Panc1 (cell line): Measurements from ENCODE around the gene SNX9. TPM values are rescaled to one million over a fixed set of nuclear protein-coding genes. Genes with fewer than 3 reads are reported as not detected.

Experiments used
- ATAC-seq: fragments of 200-7000 bp; cut with Tn5 transposase; 2 replicates; pipeline ENCODE4 v1.9.1; 2020; ENCODE audit warnings: mild to moderate bottlenecking, moderate library complexity
- BruUV-seq: library from RNA; stranded (reverse); fragments of 400-500 nt; replicated peaks from 2 replicates; lab custom pipeline; 2021; lab: Mats Ljungman, UMichigan
- CTCF ChIA-PET: fragments of 300-600 bp; sonication (Branson Sonifier 250); formaldehyde crosslinking; loops from one replicate; lab custom pipeline; 2022; ENCODE audit warnings: antibody characterized with exemption; lab: Charles Lee
- POLR2A ChIA-PET: fragments of 300-600 bp; sonication (Branson Sonifier 250); formaldehyde crosslinking; loops from one replicate; lab custom pipeline; 2022; ENCODE audit warnings: antibody characterized with exemption; lab: Charles Lee
- DNase-seq: peaks from one replicate; pipeline ENCODE4 v3.0.0-alpha.2; 2010; ENCODE audit warnings: low read depth, low spot score
- H3K27ac ChIP-seq: 2 replicates; pipeline ENCODE4 v1.5.1; 2011; ENCODE audit warnings: mild to moderate bottlenecking, low read length, inconsistent platforms
- H3K27me3 ChIP-seq: fragments of 200-500 bp; sonication (Bioruptor generic); 2 replicates; pipeline ENCODE4 v1.6.0; 2014; ENCODE audit warnings: low read length, inconsistent platforms; ENCODE audit not compliant: control insufficient read depth, insufficient read depth
- H3K36me3 ChIP-seq: fragments of 200-500 bp; sonication (Bioruptor generic); 2 replicates; pipeline ENCODE4 v1.5.1; 2014; ENCODE audit warnings: inconsistent platforms, mild to moderate bottlenecking, low read length, moderate library complexity; ENCODE audit not compliant: control insufficient read depth, insufficient read depth
- H3K4me1 ChIP-seq: 2 replicates; pipeline ENCODE4 v1.5.1; 2011; ENCODE audit warnings: inconsistent platforms, mild to moderate bottlenecking, low read length, moderate library complexity; ENCODE audit not compliant: control insufficient read depth, insufficient read depth
- H3K4me3 ChIP-seq, 2 experiments: 2 replicates each; pipeline ENCODE4 v1.5.1; 2011 to 2012; ENCODE audit warnings: low read depth in 2 of 2, low read length in 2 of 2, mild to moderate bottlenecking in 2 of 2, inconsistent platforms in 1 of 2, moderate library complexity in 1 of 2
- H3K9me3 ChIP-seq: fragments of 200-500 bp; sonication (Bioruptor generic); 2 replicates; pipeline ENCODE4 v1.5.1; 2014; ENCODE audit warnings: low read depth, mild to moderate bottlenecking, inconsistent platforms, low read length, moderate library complexity; ENCODE audit not compliant: control insufficient read depth, insufficient read depth
- POLR2AphosphoS5 ChIP-seq: IDR thresholded peaks from 2 replicates; pipeline ENCODE4 v1.6.1; 2012; ENCODE audit warnings: mild to moderate bottlenecking, low read depth, low read length, moderate library complexity
- REST ChIP-seq, 2 experiments: IDR thresholded peaks; 2 replicates each; pipeline ENCODE4 v1.6.1; 2011 to 2012; ENCODE audit warnings: low read depth in 2 of 2, control low read depth in 1 of 2, low read length in 1 of 2, mild to moderate bottlenecking in 1 of 2, moderate library complexity in 1 of 2; ENCODE audit not compliant: insufficient read depth in 1 of 2
- SIN3A ChIP-seq: IDR thresholded peaks from 2 replicates; pipeline ENCODE4 v1.6.1; 2012; ENCODE audit warnings: low read depth, mild to moderate bottlenecking, low read length, moderate library complexity, borderline replicate concordance; ENCODE audit not compliant: insufficient read depth
- in situ Hi-C: cut with HindIII; loops from 2 replicates; pipeline ENCODE4 v1.10.0; 2016; ENCODE audit warnings: low sequenced_read_pairs, low pct_unique_long_range_greater_than_20kb
- intact Hi-C: fragments of 100-400 bp; cut with micrococcal nuclease; formaldehyde crosslinking; loops from one replicate; pipeline ENCODE4 v1.10.0; 2022; ENCODE audit not compliant: unreplicated experiment
- total RNA-seq: library from RNA; stranded (reverse); gene quantifications from one replicate; pipeline ENCODE4 v1.2.1, GENCODE V29; 2021; ENCODE audit not compliant: unreplicated experiment
- TF ChIP-seq, protein P1 (sequence below): fragments of 450-650 bp; IDR thresholded peaks from 2 replicates; pipeline ENCODE4 v1.5.1; 2017; ENCODE audit warnings: mild to moderate bottlenecking

The SNX9 gene
- total RNA-seq, 1 experiment from 2014 or later: 46.0 TPM

DNA sequence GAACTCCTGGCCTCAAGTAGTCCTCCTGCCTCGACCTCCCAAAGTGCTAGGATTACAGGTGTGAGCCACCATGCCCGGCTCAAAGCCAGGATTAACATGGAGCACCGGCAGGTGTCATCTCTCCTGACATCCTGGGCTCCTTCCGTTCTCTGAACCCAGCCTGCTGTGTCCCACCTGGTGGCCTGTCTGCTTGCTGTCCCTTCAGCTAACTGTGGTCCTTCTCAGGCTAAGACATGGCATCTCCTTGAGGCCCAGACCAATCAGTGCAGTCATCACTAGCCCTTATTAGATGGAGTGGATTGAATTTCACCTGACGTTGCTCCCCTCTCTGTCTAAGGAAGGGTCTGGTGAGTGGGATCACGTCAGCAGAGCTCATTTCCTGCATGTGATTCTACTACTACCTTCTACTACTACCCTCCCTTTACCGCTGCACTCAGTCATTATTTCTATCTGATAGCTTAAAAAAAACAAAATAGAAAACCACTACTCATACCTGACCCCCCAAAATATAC lies 130.6 kb downstream of the SNX9 start:
- Histone ChIP-seq H3K4me3 (no peak overlapping the region), H3K36me3 (no peaks in the 10 kb centered on the region), H3K9me3 (peaks cover 2% of the 10 kb centered on the region), H3K27me3 (no peaks in the 10 kb centered on the region), H3K4me1 (peaks cover 13% of the 10 kb centered on the region), H3K27ac (peak overlapping the region; percentile 62)
- TF ChIP-seq SIN3A: no peak
- no peak for TF ChIP-seq REST (IDR thresholded peaks at IDR 0.05; ENCODE audit: insufficient read depth in 1 of 2, low read depth in 2 of 2, low read length in 1 of 2)
- in situ Hi-C loops (no loop called here), intact Hi-C loops (no loop called here)
- ChIA-PET CTCF (no interaction called here), POLR2A (interaction anchor here (0.6 kb wide), 2 partner anchors 30 to 207 kb away, joined by 3 to 8 read pairs; no protein-coding TSS in a partner anchor)
- peak; percentile 44 for ATAC-seq
- no TSS peak for BruUV-seq
- no peak for DNase-seq

GRCh38 chr6:157954150-157955117 lies 131.4 kb downstream of the SNX9 start:
- CTCF ChIA-PET: no interaction called here
- in situ Hi-C loops (no loop called here), intact Hi-C loops (no loop called here)
- Histone ChIP-seq H3K4me1 (peaks cover 13% of the 10 kb centered on the region), H3K27ac (peak overlapping the region; percentile 62), H3K27me3 (no peaks in the 10 kb centered on the region), H3K9me3 (peaks cover 9% of the 10 kb centered on the region), H3K4me3 (peak overlapping the region; percentile 10 to 41; a peak in 3 of 4 replicates), H3K36me3 (no peaks in the 10 kb centered on the region)
- TF ChIP-seq SIN3A (no peak), REST (IDR thresholded peaks at IDR 0.05; ENCODE audit: insufficient read depth in 1 of 2, low read depth in 2 of 2, low read length in 1 of 2) (no peak), POLR2AphosphoS5 (no peak)
- TF ChIP-seq, protein P1, sequence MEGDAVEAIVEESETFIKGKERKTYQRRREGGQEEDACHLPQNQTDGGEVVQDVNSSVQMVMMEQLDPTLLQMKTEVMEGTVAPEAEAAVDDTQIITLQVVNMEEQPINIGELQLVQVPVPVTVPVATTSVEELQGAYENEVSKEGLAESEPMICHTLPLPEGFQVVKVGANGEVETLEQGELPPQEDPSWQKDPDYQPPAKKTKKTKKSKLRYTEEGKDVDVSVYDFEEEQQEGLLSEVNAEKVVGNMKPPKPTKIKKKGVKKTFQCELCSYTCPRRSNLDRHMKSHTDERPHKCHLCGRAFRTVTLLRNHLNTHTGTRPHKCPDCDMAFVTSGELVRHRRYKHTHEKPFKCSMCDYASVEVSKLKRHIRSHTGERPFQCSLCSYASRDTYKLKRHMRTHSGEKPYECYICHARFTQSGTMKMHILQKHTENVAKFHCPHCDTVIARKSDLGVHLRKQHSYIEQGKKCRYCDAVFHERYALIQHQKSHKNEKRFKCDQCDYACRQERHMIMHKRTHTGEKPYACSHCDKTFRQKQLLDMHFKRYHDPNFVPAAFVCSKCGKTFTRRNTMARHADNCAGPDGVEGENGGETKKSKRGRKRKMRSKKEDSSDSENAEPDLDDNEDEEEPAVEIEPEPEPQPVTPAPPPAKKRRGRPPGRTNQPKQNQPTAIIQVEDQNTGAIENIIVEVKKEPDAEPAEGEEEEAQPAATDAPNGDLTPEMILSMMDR: 0 out of 2 replicates have a peak, but pooled peaks have one; percentile 19
- POLR2A ChIA-PET: interaction anchor here (0.6 kb wide), 3 partner anchors 29 to 206 kb away, joined by 3 to 8 read pairs (median 4); no protein-coding TSS in a partner anchor
- DNase-seq: no peak
- peak; percentile 72 for ATAC-seq
- no TSS peak for BruUV-seq
